ENCODE data around the gene NUDT8.
"Not testable (repeated sequence)": the region's sequence is repeated elsewhere in the genome, so short reads cannot be mapped to it uniquely, and the experiment has no call there.

The NUDT8 gene

DNA sequence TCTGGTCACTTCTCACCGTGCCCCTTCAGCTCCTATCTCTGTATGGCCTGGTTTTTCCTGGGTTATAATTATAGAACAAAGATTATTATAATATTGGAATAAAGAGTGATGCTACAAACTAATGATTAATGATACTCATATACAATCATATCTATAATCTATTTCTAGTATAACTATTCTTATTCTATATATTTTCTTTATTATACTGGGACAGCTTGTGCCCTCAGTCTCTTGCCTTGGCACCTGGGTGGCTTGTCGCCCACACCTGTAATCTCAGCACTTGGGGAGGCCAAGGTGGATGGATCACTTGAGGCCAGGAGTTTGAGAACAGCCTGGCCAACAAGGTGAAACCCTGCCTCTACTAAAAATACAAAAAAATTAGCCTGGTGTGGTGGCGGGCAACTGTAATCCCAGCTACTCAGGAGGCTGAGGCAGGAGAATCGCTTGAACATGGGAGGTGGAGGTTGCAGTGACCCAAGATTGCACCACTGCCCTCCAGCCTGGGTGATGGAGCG, 30.0 kb upstream of the NUDT8 start:
- not testable (repeated sequence) for DNase-seq (ENCODE audit: low read depth)

- no peak for DNase-seq (ENCODE audit: low read depth)
Measured at GRCh38 chr11:67657300-67657699, 27.6 kb upstream of the NUDT8 start.

- DNase-seq (ENCODE audit: low read depth) = no peak
Measured at GRCh38 chr11:67656278-67656922, 26.7 kb upstream of the NUDT8 start.

GRCh38 chr11:67654225-67654624, 24.5 kb upstream of the NUDT8 start:
- DNase-seq (ENCODE audit: low read depth) = no peak

GRCh38 chr11:67652965-67653845, 23.5 kb upstream of the NUDT8 start:
- DNase-seq (ENCODE audit: low read depth) = no peak

- no peak for DNase-seq (ENCODE audit: low read depth)
Measured at GRCh38 chr11:67651976-67652781, 22.4 kb upstream of the NUDT8 start.

DNA sequence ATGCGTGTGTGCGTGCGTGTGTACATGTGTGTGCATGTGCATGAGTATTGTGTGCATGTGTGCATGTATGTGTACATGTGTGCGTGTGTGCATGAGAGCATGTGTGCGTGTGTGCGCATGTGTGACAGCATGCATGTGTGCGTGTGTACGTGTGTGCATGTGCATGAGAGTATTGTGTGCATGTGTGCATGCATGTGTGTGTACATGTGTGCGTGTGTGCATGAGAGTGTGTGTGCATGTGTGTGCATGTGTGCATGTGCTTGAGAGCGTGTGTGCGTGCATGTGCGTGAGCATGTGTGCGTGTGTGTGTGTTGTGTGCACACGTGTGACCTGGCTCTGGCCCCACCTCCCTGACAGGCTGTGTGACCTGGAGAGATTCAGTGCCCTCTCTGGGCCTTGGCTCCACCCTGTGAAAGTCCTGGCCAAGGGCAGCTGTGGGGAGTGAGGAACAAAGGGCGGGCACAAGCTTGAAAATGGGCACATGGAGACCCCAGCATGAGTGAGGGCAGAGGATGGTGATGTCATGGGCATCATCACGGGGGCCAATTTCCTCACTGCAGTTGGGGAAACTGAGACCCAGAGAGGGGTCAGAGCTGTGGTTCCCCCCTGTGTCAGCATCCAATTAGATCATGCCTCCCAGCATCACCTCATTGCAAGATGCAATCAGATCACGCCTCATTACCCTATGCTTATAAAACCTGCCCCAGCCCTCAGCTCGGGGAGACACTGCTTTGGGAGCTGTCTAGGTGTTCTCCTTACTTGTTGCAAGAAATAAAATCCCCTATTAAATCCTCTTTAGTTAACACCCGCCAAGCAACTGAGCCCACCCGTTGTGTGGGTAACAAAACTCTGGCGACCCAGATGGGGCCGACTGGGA, 20.1 kb upstream of the NUDT8 start:
- DNase-seq (ENCODE audit: low read depth) = no peak

GRCh38 chr11:67648796-67649613, 19.3 kb upstream of the NUDT8 start:
- DNase-seq (ENCODE audit: low read depth) = no peak

DNA sequence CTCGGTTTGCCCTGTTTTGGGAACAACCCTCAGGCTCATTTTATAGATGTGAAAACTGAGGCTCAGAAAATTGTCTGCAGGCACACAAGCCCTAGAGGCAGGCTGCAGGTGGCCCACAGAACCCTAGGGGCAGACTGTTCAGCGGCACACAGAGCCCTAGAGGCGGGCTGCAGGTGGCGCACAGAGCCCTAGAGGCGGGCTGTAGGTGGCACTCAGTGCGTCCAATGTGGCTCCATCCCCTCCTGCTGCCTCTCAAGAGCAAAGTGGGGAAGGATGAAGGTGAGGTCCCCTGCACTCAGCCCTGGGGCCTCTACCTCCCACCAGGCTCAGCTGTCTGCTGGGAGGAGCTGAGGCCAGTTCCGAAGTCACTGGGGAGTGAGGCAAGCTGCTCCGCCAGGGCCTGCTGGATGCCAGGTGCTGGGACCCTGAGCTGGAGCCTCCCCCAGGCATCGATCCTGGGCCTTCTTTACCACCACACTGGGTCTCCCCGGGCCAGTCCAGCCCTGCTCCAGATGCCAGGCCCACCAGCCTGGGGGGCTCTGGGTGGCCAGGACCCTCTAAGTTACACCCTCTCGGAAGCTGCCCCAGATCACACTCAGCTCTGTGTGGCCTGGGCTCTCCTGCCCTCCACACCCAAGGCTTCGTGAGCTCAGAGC, 18.5 kb upstream of the NUDT8 start:
- DNase-seq (ENCODE audit: low read depth) = no peak

- no peak for DNase-seq (ENCODE audit: low read depth)
Measured at GRCh38 chr11:67647471-67647870, 17.7 kb upstream of the NUDT8 start.

- DNase-seq (ENCODE audit: low read depth) = no peak
Measured at GRCh38 chr11:67646535-67647336, 17.0 kb upstream of the NUDT8 start.

DNA sequence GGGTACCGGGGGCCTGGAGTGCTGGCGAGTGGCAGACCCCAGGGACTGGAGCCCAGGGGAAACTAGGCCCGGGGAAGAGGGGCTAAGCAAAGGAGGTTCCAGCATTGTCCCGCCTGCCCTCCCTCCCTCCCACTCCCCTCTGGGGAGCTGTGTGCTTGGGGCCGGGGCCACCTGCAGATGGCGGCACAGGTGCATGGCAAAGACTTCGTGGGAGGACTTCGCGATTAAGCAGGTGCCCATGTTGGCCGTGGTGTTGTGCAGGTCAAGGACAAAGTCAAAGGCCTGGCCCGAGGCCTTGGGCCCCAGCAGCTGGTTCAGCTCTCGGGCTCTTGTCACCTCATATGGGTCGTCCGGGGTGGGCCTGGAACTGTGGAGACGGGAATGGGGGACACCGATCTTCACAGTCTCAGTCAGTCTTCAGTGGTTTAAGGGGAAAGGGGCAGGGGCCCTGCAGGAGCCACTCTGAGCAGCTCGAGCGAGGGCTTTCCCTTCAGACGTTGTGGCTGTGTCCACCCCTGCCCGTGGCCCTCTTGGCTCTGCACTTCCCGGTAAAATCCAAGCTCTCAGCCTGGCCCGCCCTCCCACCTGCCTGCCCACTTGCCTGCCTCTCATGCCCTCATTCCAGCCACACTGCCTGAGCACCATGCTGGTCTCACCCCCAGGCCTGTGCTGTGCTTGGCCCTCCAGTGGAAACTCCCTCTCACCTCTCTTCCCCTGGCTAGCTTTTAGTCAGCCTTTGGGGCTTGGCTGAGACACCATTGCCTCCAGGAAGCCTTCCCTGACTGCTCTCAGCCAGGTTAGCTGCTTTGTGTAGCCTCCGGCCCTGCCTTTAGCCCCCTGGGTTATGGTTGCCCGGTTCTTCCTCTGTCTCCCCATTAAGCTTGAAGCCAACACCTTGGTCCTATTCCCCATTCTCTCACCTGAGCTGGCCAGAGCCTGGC, 16.1 kb upstream of the NUDT8 start:
- no peak for DNase-seq (ENCODE audit: low read depth)

DNA sequence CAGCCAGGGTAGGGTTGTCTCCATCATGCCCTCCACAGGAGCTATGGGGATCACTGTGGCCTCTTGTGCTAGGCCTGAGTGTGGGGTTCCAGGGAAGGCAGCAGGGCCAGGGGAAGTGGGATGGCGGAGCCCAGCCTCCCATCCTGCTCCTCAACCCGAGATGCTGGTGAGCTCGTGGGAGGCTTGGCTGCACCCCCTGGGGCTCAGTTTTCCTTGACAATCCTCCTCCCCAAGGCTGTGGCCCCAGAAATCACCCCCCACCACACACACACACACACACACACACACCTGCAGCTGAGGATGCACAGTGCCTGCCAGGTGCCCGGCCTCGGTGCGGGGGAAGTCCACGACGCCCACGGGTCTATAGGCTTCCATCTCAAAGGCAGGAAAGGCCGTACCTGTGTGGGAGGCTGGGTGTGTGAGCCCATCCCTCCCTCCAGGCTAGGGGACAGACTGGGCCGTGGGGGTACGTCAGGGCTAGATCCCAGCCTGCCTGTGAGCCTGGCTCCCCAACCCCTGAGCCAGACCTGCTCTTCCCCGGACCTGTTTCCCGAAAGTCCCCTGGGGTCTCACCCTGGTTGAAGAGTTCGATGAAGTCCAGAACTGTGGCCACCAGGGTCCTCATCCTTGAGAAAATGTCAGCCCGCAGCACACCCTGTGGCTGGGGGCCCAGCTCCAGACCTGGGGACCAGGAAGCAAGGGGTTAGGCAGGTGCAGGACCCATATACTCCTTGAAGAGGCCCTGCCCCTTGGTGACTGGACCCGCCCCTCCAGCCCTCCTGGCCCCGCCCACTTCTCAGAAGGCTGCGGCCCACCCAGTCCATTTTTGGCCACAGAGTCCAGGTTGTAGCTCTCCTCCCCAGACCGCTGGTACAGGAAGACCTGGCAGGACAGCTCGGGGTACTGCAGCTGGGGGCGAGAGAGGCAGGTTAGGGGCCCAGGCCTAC, 15.0 kb upstream of the NUDT8 start:
- DNase-seq (ENCODE audit: low read depth) = no peak

DNA sequence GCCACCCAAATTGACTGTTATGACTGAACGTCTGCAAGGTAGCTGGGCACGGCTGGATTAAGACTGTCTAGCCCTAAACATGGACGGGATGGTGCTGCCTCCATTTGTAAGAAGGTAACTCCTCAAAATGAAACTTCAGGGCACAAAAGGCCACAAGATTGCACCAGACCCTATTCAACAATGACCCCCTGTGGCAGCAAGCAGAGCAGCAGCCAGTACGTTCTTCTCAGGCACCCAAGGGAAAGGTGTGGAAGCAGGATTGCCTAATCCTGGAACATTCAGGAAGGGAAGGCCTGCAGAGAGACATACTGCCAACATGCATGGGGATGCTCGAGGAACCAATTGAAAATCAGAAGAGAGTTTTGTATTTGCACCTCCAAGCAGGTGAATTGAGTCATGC, 14.3 kb upstream of the NUDT8 start:
- no peak for DNase-seq (ENCODE audit: low read depth)

DNA sequence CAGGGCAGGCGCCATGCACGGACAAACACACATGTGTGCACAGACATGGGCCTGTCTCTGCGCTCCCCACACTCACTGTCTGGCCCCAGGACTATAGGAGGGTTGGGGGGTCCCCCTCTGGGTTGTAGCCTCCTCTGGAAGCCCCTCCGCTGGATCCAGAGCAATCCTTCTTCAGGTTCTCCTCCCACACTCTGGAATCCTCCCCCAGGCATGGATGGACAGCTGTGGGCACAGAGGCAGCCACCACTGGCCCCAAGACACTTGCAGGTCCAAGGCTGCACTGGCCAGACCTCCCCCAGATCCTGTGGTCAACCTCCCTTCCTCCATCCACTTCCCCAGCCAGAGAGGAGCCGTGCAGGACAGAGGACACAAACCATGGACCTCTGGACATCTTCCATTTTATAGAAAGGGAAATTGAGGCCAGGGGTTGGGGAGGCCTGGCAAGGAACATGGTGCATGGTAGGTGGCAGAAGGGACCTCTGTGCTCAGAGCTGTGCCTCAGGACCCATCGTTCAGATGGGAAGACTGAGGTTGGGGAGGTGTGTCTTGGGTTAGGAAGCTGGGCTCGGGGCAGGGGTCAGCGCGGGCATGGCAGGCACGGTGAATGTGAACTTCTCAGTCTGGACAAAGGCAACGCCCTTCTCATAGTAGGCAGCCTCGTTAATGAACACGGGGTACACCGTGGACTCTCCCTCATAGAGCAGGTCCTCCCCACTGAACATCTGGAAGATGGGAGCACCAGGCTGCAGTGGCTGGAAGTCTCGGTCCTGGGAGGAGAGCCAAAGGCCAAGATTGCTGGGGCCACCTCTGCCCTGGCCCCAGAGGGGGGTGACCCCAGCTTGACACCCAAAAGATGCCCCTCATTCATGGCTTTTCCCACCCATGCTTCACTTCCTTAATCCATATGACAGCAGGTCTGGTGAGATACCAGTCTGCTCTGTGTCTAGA, 12.7 kb upstream of the NUDT8 start:
- DNase-seq (ENCODE audit: low read depth) = no peak

All from GM04504 (cell line).